ENCODE measurements around the gene AJUBA.

The AJUBA gene

DNA sequence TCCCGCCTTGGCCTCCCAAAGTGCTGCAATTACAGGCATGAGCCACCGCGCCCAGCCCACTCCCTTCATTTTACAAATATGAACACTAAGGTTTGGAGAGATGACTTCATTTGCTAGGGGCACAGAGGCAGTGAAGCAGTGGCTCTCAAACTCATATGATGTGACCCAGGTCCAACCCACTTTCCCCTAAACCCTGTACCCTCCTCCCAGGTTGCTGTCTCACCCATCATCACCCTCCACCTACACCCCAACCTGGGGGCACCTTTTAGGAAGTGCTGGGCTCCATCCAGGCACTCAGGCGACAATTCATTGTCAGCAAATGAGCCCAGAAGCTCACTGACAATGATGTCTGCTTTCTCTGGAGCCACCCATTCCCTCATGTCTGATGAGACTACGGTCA lies 58.6 kb downstream of the AJUBA start:
- no peak for TF ChIP-seq POLR2AphosphoS5 (IDR thresholded peaks at IDR 0.05; ENCODE audit: low read depth, low read length)
- FAIRE-seq: no peak
- no peak for DNase-seq (ENCODE audit: insufficient read length)

DNA sequence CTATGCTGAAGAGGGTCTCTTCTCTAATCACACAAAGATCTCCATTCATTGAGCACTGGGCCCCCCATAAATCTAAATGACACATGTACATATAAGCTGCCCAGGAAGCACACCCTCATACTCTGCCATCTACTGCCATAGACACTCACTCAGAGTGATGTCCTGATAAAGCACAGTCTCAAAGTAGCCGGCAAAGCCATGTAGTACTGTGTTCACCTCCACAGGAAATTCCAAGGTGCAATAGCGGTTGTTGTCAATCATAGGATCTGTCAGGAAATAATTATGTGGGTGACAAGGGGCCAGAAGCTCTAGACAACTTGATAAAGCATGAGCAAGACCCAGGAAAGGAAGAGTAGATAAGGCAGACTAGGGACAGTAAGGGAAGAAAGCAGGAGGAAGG lies 60.1 kb downstream of the AJUBA start:
- TF ChIP-seq POLR2A (IDR thresholded peaks at IDR 0.05; ENCODE audit: low read depth, low read length) (no peak), POLR2AphosphoS5 (IDR thresholded peaks at IDR 0.05; ENCODE audit: low read depth, low read length) (no peak), TAF1 (IDR thresholded peaks at IDR 0.05; ENCODE audit: borderline replicate concordance, low read depth, low read length) (no peak)
- DNase-seq (ENCODE audit: insufficient read length) (no peak), FAIRE-seq (no peak)
